ENCODE results near the gene POLN. TPM values are rescaled to one million over a fixed set of nuclear protein-coding genes. Genes with fewer than 3 reads are reported as not detected.

The POLN gene
- polyA plus RNA-seq, 1 experiment, result 1.5 TPM

DNA sequence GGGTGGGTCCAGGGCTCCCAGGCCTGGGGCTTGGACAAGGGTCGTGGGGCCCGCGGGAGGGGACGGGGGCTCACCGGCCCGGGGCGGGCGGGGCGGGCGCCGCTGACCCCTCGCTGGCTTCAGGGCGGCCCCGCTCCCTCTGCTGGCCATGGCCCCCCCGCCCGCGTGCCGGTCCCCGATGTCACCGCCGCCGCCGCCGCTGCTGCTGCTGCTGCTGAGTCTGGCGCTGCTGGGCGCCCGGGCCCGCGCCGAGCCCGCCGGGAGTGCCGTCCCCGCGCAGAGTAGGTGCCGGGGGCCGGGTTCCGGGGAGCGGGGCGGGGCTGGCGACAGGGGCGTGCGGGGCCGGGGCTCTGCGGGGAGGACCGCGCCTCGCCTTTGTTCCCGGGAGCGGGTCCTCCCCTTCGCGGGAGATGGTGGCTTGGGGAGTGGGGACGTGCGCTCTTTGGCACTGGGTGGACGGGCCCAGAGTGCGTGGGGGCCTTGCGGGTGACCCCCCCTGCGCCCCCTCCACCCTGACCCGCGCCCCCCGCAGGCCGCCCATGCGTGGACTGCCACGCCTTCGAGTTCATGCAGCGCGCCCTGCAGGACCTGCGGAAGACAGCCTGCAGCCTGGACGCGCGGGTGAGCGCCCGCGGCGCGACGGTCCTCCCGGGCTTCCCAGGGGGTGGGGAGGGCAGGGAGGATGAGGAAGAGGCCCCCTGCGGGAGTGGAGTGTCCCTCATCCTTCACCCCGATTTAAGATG is 199.5 kb downstream of the POLN start:
- H3K4me3 ChIP-seq (ENCODE audit: low read depth, low read length), result peak overlapping the region; percentile 72
- H3K36me3 ChIP-seq (ENCODE audit: control insufficient read depth, insufficient read depth, low read length), result no peaks in the 10 kb centered on the region; the same call in 1 of the 2 replicates
- TF ChIP-seq, protein P1, sequence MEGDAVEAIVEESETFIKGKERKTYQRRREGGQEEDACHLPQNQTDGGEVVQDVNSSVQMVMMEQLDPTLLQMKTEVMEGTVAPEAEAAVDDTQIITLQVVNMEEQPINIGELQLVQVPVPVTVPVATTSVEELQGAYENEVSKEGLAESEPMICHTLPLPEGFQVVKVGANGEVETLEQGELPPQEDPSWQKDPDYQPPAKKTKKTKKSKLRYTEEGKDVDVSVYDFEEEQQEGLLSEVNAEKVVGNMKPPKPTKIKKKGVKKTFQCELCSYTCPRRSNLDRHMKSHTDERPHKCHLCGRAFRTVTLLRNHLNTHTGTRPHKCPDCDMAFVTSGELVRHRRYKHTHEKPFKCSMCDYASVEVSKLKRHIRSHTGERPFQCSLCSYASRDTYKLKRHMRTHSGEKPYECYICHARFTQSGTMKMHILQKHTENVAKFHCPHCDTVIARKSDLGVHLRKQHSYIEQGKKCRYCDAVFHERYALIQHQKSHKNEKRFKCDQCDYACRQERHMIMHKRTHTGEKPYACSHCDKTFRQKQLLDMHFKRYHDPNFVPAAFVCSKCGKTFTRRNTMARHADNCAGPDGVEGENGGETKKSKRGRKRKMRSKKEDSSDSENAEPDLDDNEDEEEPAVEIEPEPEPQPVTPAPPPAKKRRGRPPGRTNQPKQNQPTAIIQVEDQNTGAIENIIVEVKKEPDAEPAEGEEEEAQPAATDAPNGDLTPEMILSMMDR (IDR thresholded peaks at IDR 0.05; ENCODE audit: insufficient read depth, low read depth, low read length), result no peak
- H3K27me3 ChIP-seq (ENCODE audit: control insufficient read depth, insufficient read depth, low read length), result peaks cover 7% of the 10 kb centered on the region
- no peak for DNase-seq (ENCODE audit: low read depth)
- CTCF ChIA-PET, result no interaction called here
- POLR2A ChIA-PET, result no interaction called here

DNA sequence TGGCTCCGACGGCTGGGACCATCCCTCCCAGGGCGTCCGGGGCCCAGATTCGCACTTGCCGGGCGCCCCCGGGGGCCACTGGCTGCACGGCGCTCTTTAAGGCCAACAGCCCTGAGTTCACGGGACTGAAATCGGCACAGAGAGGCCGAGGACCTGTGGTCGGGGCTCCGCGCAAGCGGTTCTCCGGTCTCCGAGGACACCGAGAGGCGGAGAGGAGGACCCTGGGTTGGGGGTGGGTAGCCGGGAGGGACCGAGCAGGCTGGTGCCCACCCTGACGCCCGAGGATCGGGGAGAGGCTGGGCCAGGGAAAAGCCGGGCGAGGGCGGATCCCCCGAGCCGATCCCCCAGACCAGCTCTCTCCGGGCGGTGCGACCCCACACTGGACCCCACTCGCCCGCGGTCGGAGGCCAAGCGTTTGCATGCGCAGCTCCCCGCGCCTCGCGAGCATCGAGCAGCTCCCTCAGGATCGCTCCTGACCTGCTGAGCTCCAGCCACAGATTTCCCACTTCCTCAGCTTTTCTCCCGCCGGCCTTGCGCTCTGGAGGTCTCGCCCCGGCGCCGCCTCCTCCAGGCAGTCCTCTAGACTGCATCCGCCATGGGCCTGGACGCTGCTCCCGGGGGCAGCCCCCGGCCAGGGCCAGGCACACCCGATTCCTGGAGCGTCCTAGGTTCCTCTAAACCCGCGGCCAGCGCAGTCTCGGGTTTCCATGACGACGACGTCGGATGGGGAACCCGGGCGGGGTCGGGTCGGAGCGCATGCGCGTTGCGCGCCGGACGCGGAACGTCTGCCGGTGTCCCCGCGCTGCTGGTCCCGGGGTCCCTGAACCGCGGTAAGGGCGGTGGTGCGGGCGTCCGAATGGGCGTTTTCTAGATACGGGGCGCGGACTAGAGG is 200.4 kb downstream of the POLN start:
- peak overlapping the region; percentile 72 for H3K4me3 ChIP-seq (ENCODE audit: low read depth, low read length)
- no peaks in the 10 kb centered on the region; the same call in 1 of the 2 replicates for H3K36me3 ChIP-seq (ENCODE audit: control insufficient read depth, insufficient read depth, low read length)
- TF ChIP-seq, protein P1 (IDR thresholded peaks at IDR 0.05; ENCODE audit: insufficient read depth, low read depth, low read length), result no peak
- H3K27me3 ChIP-seq (ENCODE audit: control insufficient read depth, insufficient read depth, low read length), result peaks cover 12% of the 10 kb centered on the region
- POLR2A ChIA-PET, result no interaction called here
- peak; percentile 6 for DNase-seq (ENCODE audit: low read depth)
- CTCF ChIA-PET, result no interaction called here

DNA sequence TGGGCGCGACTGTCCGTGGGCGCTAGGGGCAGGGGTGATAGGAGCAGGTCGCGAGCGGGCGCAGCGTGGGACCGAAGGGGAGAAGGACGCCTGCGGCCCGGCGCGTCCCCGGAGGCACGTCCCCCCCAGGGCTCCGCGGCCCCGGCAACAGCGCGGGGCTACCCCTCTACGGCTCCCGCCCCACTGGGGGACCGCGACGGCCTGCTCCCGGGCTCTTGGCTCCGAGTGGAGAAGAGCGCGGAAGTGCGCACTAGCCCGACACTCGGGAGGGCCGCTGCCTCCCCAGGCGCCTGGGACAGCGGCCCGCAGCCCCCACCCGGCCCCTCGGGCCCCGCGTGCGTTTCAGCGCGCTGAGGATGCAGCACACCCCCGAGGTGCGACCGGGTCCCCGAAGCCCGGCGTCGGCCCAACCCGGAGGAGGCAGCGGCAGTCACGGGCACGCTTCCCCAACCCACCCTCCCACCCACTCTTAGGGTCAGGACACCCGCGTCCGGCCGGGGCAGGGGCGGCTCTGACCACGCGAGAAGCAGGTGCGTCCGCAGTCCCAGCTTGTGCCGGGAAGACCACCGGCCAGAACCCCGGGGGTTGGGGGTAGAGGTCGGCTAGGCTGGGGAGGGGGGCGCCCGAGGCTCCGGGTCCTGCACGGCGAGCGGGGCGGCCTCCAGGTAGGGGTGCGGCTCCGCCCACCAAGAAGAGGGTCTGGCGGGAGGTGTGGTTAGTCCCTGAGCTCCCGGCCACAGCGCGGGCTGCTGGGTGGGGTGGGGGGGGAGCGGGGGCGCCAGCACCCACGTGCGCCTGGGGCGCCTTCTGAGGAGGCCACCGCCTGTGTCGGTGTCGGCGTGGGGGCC is 201.3 kb downstream of the POLN start:
- POLR2A ChIA-PET, result interaction anchor here (0.6 kb wide), 1 partner anchor 27 kb away, joined by 5 read pairs; no protein-coding TSS in a partner anchor
- DNase-seq (ENCODE audit: low read depth), result no peak
- TF ChIP-seq, protein P1 (IDR thresholded peaks at IDR 0.05; ENCODE audit: insufficient read depth, low read depth, low read length), result no peak
- Histone ChIP-seq H3K36me3 (ENCODE audit: control insufficient read depth, insufficient read depth, low read length) (no peaks in the 10 kb centered on the region; the same call in 1 of the 2 replicates), H3K27me3 (ENCODE audit: control insufficient read depth, insufficient read depth, low read length) (peaks cover 13% of the 10 kb centered on the region), H3K4me3 (ENCODE audit: low read depth, low read length) (peak overlapping the region; percentile 72)
- CTCF ChIA-PET, result no interaction called here

DNA sequence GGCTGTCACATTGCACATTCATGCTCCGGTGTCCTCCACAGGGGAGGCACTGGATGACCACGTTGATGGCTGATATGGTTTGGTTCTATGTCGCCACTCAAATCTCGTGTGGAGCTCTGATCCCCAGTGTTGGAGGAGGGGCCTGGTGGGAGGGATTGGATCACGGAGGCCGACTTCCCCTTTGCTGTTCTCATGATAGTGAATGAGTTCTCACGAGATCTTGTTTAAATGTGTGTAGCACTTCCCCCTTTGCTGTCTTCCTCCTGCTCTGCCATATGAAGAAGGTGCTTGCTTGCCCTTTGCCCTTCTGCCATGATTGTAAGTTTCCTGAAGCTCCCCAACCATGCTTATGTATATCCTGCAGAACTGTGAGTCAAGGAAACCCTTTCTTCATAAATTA is 205.1 kb downstream of the POLN start:
- H3K36me3 ChIP-seq (ENCODE audit: control insufficient read depth, insufficient read depth, low read length), result no peaks in the 10 kb centered on the region
- peaks cover 16% of the 10 kb centered on the region for H3K27me3 ChIP-seq (ENCODE audit: control insufficient read depth, insufficient read depth, low read length)
- no peak overlapping the region for H3K4me3 ChIP-seq (ENCODE audit: low read depth, low read length)
- POLR2A ChIA-PET, result no interaction called here
- CTCF ChIA-PET, result interaction anchor here (0.8 kb wide), 1 partner anchor 27 kb away, joined by 3 read pairs; no protein-coding TSS in a partner anchor
- TF ChIP-seq, protein P1 (IDR thresholded peaks at IDR 0.05; ENCODE audit: insufficient read depth, low read depth, low read length), result no peak
- no peak for DNase-seq (ENCODE audit: low read depth)

Data from BJ (cell line).